NCI-H1105 treated with DMSO at 0.1 percent for 48 hours (cell line): ENCODE data around the gene PAOX.

Experiments
- DNase-seq: peaks from one replicate; lab custom pipeline; 2025; lab: John Stamatoyannopoulos, UW

Gene PAOX

GRCh38 chr10:133350283-133350949 is 28.6 kb upstream of the PAOX start:
- no peak for DNase-seq

- no peak for DNase-seq
Observed at GRCh38 chr10:133350950-133351329, 28.1 kb upstream of the PAOX start.

- DNase-seq: no peak
Observed at GRCh38 chr10:133351408-133352318, 27.4 kb upstream of the PAOX start.

- no peak for DNase-seq
Observed at GRCh38 chr10:133353202-133353959, 25.7 kb upstream of the PAOX start.

GRCh38 chr10:133353988-133354605 is 25.0 kb upstream of the PAOX start:
- no peak for DNase-seq

GRCh38 chr10:133354672-133355240 is 24.3 kb upstream of the PAOX start:
- DNase-seq: no peak

GRCh38 chr10:133355266-133355665 is 23.8 kb upstream of the PAOX start:
- DNase-seq: no peak

- no peak for DNase-seq
Observed at GRCh38 chr10:133355991-133356390, 23.1 kb upstream of the PAOX start.

- DNase-seq: no peak
Observed at GRCh38 chr10:133356549-133357284, 22.3 kb upstream of the PAOX start.

- DNase-seq: no peak
Observed at GRCh38 chr10:133357285-133358161, 21.5 kb upstream of the PAOX start, which contains the start of gene FUOM. FUOM (minus strand) TSS chr10:133358019; CDS start chr10:133358007, 12 bp downstream.

GRCh38 chr10:133358162-133358924 is 20.7 kb upstream of the PAOX start:
- no peak for DNase-seq

- DNase-seq: no peak
Observed at GRCh38 chr10:133358925-133359310, 20.1 kb upstream of the PAOX start.

GRCh38 chr10:133359554-133359971 is 19.5 kb upstream of the PAOX start:
- DNase-seq: peak; percentile 22

- no peak for DNase-seq
Observed at GRCh38 chr10:133359972-133360610, 19.0 kb upstream of the PAOX start.

GRCh38 chr10:133361227-133361626 is 17.8 kb upstream of the PAOX start:
- no peak for DNase-seq

- no peak for DNase-seq
Observed at GRCh38 chr10:133361773-133362441, 17.2 kb upstream of the PAOX start.

GRCh38 chr10:133362846-133363245 is 16.2 kb upstream of the PAOX start:
- no peak for DNase-seq
